Measurements from ENCODE around the gene FAM107B.
"Not testable (repeated sequence)": the region's sequence is repeated elsewhere in the genome, so short reads cannot be mapped to it uniquely, and the experiment has no call there.

The FAM107B gene

DNA sequence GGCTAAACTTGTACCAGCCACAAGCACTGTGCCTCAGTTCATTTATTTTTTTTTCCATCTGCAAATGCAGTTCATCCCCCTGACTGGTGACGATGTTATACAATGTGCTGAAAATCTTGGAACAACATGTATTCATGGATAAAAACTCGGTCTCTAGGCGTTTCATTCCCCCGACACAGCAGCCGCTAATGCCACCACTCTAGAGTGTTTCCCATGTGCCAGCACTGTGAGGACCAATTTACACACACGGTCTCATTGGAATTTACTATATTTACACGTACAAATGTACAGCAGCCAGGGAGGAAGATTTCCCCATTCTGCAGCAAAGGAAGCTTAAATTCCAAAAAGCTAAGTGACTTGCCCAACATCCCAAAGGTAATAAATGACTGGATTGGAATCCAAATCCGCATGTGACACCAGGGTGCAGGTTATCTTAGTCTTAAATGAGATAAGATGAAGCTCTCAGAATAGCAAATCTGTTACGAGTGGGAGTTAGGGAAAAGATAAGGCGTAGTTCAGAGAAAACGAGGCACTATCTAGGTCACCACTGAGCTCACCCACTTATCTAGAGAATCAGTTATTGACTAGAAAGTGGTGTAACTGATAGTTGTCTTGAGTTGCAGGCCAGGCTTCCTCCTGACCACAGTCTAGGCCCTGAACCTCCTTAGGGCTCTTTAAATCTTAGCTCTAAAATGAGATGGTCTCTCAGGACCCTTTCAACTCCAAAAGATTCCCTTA, 36.7 kb downstream of the FAM107B start:
- DNase-seq (ENCODE audit: low read depth in 2 of 2): no peak

DNA sequence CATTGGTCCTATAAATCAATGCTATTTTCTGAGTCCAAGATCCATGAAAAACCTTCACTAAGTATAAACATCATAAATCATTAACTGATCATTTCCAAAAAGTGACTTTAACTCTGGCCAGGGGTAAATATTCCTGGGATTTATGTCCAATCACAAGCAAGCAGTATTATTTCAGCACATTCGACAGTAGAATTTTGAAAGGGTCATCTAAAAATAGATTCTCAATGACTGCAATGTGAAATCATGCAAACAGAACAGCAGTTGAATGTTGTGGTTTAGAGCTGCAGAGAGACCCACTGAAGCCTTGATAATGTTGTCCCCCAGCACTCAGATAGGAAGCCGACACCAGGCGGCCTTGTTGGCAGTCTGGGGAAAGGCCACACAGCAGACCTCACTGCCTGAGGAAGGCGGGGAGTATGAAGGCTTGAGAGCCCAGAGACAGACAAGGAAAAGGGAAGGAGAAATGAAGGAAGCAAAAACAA, 38.1 kb downstream of the FAM107B start:
- DNase-seq (ENCODE audit: low read depth in 2 of 2): peak; percentile 10 to 13

DNA sequence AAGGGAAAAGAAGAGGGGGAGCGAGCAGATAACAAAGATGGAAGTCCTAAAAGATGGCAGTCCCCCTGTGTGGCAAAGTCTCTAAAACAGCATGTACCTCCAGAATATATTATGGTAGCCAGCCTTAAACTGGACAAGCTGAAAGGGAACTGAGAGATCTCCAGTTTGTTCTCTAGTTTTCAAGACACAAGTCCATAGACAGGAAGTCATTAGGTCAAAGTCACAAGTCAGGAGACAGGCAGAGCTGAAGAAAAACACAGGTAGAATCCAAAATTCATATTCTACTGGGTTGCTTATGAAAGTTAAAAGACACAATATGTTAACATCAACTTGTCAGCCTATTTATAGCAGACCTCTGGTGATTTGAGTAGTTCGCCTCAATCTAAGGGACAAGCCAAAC, 38.7 kb downstream of the FAM107B start:
- no peak for DNase-seq (ENCODE audit: low read depth in 2 of 2)

DNA sequence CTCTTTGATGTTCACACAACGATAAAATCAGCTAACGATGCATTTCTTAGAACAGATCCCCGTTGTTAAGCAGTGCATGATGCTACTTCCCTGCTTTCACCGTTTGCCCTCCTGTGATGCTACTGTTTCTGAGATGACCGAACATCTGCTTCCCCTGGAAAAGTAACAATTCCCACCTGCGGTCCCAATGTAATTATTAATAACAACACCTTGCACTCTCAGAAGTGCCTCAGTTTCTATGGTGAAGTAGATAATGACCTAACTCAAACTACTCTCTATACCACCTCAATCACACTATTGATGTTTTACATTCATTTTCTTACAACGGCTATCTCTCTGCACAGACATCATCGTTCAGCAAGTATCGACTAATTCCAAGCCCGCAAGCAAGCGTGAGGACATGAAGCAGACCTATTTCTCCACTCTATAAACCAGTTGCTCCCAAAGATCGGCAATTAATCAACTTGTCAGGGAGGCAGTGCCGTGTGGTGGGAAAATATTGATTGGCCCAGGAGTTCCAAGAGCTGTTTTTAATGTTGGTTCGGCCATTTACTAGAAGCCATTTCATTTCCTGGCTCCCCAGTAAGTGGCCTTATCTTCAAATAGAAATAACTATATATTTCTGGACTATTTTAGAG, 42.7 kb downstream of the FAM107B start:
- no peak for DNase-seq (ENCODE audit: low read depth in 2 of 2)

DNA sequence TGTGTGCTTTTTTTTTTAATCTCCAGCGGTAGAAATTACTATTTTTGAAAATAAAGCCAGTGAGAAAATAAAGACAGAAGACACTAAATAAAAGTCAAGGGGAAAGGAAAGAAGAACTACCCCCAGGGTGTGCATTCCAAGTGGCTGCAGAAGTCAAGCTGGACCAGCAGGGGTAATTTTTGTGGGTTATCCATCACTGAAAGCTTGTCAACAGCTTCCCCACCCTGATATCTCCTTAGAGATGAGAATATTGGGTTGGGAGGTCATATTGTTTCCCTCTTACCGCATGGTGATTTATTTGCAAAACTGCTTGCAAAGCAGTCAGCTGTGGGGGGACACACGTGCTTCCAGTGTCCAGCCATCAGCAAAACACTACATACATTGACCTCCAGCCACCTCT, 46.4 kb downstream of the FAM107B start:
- DNase-seq (ENCODE audit: low read depth in 2 of 2): no peak

DNA sequence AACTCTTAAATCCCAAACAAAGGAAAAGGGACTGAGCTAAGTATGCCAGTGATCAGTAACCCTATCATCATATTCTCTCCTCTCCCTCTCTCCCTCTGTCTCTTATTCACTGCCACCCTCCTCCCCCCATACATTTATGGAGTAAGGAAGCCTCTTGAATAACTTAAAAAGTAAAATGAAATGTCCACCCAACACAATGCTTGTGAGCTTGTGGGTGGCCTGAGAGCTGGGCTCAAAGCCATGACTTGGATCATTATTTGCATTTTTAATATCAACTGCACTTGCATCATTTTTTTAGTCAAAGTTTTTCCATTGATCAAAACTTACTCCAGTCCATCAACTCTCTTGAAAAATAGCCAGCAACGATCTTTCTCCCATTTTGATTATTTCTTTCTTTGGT, 46.8 kb downstream of the FAM107B start:
- DNase-seq (ENCODE audit: low read depth in 2 of 2): no peak

DNA sequence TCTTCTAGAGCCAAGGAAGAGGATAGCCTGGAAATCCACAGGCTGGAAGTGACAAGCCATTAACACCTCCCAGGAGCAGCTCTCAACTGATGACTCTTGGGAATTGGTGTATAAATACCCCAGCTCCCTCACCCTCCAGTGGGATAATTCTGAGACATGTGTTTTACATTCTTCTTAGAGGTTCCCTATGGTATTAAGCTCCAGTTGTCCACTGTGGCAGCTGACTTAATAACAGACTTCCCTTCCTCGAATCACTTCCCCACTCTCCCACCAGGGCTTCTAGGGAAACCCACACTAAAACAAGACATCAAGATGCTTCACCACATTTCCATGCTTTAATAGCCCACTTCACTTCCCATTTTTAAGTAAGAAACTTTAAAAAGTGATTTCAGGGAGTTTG, 47.2 kb downstream of the FAM107B start:
- DNase-seq (ENCODE audit: low read depth in 2 of 2): no peak

DNA sequence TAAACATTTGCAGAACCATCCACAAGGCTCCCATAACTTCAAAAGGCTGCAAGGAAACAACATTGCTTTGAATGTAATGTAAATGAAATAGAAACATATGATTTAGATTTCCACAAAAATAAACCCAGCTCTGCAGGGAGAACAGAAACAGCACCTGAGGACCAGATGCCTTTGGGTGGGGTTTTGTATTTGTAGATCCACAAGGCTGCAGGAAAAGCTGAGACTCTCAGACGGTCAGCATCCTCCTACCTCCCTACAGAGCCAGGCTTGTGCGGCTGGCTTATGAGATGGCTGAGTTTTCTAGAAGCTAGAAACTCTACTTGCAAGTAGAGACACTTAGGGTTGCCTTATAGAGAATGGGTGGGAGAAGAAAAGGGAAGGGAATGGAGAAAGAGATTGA, 49.8 kb downstream of the FAM107B start:
- DNase-seq (ENCODE audit: low read depth in 2 of 2): no peak

DNA sequence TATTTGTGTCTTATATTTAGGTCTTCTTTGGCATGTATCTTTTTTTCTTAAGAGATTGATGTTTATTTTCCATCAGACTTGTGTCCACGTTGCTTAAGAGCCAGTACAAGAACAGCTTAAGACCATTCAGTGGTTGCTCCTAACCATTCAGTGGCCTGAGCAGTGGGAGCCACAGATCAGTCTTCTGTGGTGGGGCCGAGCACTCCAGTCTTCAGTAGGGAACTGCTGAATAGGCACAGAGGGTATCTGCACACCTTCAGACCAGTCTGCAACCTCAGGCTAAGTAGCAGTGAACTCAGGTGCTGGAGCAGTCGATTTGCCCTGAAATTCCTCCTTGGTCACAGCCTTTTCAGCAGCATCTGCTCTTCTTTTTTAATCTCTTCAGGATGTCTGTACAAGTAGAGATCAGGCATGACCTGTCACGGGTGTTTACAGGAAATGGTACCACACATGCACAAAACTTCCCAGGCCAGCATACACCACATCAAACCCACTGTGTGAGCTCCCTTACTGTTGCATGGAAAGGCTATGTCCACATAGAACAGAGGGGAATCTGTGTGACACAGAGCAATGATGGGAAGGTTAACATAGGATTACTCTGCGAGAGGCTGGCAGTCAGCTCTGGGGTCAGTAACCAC, 51.5 kb downstream of the FAM107B start:
- no peak for DNase-seq (ENCODE audit: low read depth in 2 of 2)

DNA sequence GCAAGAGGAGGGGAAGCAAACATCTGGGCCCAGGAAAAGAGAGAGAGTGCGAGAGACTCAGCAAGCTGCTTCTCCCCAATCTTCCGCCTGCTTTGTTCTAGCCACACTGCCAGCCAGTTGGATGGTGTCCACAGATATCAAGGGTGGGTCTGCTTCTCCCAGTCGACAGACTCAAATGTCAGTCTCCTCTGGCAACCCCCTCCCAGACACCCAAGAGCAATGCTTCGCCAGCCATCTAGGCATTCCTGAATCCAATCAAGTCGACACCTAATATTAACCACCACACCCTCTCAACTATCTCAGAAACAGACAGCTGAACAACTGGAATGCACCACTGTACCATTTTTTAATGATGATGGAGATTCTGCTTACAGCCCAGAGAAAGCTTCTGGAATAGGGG, 57.1 kb downstream of the FAM107B start:
- DNase-seq (ENCODE audit: low read depth in 2 of 2): no peak

DNA sequence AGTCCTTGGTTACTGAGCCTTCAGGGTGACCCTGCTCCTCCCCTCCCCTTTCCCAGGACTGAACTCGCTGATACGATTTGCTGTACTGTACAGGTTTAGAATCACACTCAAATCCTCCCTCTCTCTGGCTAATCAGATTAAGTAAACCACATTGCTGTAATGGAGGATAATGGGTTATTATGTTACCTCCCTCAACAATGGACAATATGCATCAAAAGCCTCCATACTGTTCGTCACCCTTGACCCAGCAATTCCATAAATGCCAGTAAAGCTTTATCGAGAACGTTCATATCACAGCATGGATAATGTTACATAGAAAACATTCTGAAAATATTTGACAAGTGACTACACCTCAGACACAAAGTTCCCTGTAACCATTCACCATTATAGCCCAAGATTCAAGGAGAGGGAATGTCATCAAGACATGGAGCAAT, 61.7 kb downstream of the FAM107B start:
- DNase-seq (ENCODE audit: low read depth in 2 of 2): no peak

DNA sequence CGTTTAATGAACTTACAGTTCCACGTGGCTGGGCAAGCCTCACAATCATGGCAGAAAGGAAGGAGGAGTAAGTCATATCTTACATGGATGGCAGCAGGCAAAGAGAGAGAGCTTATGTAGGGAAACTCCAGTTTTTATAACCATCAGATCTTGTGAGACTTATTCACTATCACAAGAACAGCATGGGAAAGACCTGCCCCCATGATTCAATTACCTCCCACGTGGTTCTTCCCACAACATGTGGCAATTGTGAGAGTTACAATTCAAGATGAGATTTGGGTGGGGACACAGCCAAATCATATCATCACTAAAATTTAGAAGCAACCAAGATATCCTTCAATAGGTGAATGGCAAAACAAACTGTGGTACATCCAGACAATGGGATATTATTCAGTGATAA, 65.4 kb downstream of the FAM107B start:
- not testable (repeated sequence) for DNase-seq (ENCODE audit: low read depth in 2 of 2)

DNA sequence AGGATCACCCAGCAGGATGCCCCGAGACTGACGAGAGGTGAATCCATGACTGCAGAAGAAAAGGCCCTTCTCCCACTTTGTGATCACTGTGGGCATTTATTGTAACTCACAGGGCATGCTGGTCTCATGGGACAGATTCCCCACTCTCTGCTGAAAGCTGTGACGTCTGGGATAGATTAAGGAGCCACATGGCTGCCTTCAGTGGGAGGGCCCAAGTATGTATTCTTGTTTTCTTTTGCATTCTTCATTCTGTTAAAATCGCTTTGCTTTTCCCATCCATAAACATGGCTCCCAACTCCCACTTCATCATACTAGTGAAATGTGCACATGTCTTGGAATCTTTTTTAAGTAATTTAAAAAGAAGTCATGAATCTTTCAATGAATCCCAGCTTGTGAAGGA, 67.2 kb downstream of the FAM107B start:
- DNase-seq (ENCODE audit: low read depth in 2 of 2): peak; percentile 23 to 30

DNA sequence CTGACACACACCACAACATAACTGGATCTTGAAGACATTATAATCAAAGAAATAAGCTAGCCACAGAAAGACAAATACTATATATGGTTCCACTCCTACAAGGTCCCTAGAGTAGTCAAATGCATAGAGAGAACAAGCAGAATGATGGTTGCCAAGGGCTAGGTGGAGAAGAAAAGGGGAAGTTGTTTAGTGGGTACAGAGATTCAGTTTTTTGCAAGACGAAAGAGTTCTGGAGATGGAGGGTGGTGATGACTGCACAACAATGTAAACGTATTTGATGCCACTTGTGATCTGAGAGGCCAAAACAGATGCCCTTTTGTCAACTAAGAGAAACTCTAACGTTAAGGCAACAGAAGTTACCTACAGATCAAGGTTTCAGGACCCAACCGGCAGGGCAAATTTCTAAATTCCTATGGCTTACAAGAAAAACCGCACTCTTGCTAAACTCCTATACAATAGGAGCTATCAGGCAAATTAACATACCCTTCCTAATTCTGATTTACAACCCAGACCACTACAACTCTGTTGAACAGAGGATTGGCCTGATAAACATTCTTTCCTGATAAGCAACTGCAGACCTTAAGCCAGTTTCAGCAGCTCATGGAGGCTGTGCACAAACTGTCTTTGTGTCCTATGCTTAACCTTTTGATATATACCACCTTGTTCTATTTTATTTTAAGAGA, 69.0 kb downstream of the FAM107B start:
- no peak for DNase-seq (ENCODE audit: low read depth in 2 of 2)

DNA sequence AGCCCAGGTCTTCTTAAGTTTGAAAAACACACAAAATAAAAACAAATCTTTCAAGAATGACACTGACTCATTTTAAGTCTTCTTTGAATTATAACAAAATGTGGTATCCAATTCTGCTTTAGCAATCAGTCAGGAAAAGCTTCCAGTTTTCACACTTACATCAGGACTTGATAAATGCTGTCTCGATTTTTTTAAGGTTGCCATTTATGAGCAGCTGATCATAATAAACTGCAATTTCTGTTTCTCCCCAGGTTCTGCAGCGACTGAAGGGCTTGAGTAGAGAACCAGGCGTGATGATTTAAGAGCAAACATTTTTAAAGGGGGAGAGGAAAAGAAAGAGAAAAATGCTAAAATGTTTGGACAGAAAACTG, 71.1 kb downstream of the FAM107B start:
- no peak for DNase-seq (ENCODE audit: low read depth in 2 of 2)

DNA sequence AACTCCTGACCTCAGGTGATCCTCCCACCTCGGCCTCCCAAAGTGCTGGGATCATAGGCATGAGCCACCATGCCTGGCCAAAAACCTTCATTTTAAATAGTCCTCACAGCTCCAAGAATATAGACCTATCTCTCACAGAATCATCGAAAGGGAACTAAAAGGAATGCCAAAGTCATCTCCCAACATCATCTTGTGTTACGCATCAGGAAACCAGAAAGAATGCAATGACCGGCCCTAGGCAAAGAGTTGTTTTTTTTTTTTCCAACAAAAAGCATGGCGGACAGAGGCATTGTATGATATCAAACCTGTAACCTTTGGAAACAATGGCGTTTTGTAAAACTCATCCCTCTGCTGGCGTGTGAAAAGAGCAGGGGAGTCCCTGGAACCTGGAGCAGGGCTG, 73.2 kb downstream of the FAM107B start:
- DNase-seq (ENCODE audit: low read depth in 2 of 2): no peak

DNA sequence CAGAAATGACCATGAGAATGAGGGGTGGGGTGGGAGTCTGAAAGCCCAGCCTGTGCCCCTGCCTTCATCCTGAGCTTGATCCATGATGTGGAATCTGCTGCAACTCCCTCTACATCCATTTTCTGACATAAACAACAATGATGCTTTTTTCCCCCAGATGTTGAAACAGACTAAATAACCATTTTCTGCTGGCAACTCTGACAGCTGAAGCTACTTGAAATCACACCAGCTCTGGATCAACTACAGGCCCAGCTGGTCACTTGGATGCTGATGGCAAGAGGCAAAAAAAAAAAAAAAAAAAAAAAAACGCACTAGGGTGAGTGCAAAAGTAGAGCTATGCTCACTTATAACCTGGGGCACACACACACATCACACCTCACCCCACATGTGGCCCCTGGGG, 74.2 kb downstream of the FAM107B start:
- DNase-seq (ENCODE audit: low read depth in 2 of 2): no peak

DNA sequence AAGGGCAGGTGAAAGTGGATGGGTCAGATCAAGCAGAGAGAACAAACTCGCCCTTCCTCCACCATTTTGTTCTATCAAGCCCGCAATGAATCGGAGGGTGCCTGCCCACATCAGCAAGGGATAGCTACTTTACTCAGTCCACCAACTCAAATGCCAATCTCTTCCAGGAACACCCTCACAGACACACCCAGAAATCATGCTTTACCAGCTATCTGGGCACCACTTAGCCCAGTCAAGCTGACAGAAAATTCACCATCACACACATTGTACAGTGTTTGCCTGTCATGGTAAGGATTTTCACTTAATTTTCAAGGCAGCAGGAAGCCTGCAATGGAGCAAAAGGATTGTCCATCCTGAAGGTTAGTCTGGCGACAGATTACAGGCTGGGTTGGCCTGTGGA, 75.2 kb downstream of the FAM107B start:
- DNase-seq (ENCODE audit: low read depth in 2 of 2): no peak

DNA sequence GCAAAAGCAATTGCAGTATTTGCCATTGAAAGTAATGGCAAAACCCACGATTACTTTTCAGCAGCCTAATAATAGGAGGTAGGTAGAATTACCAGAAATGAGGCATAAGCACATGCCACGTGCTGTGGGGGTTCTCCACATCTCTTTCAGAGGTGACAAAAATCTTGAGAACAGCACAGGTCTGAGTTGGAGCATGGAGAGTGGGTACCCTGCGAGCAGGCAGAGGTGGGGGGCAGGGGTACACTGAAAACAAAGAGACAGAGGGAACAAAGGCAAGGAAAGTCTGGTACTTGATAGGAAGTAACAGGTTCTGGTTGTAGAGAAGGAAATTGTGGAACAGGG, 75.9 kb downstream of the FAM107B start:
- DNase-seq (ENCODE audit: low read depth in 2 of 2): no peak

DNA sequence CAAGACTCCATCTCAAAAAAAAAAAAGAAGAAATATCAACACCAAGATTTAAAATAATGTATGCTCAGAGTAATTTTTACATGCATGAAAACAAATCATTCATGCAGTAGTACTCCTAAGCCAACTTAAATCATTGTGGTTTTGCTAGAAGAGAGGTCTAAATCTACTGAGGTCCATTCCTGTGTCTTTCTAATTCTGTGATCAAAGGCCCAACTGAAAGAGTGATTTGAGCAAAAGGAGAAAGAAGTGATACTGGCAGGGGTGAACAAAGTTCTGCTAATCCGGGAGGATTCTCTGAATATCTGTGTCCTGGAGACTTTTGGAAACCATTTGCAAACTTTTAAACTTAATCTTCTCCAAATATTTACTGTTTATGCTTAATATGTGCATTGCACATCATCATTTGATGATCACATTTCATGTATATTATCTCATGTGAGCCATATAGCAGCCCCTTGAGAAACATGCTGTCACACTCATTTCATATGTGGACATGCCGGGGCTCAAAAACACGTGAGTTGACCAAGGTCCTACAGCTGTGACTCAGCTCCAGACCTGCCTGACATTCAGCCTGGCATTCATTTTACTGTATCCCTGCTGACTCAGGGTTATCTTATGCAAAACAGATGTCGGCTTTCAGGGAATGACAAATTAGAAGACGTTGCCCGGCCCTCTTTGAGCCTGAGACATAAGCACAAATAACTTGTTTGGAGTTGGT, 76.4 kb downstream of the FAM107B start:
- peak; percentile 66 for DNase-seq (ENCODE audit: low read depth in 2 of 2)

DNA sequence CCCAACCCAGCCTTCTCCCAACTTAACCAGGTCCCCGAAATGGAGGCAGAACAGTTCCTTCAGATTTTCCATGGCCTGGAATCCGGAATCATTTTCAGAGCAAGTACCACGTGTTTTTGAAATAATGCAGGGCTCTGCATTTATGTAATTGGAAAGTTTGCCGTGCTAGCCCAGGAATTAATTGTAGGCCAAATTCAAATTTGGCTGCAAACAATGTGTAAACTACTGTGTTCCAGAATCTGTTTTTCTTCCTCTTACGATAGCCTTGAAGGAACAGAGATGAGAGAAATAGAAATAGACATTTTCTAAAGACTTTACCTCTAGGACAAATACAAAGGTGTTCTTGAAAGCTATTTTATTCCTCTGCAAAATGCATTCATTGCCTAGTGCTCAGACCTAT, 77.4 kb downstream of the FAM107B start:
- no peak for DNase-seq (ENCODE audit: low read depth in 2 of 2)

DNA sequence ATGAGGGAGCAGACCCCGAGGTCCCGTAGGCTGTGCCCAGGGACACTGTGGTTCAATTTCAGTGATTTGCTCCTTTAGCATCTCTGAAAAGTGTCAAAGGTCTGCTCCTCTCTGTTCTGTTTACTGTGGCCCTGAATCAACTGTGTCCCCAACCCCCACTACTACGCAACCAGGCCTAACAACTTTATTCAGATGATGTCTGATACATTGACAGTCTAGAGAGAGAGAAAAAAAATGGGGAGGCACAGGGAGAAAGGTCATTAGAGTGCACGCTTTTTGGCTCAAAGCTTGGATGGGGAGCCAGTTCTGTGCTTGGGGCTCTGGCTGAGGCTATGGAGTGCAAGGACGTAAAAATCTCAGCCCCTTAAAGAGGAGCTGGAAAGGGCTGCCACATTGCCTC, 77.9 kb downstream of the FAM107B start:
- no peak for DNase-seq (ENCODE audit: low read depth in 2 of 2)
